H1 (cell line): ENCODE data around the gene TMEM252. TPM values are rescaled to one million over a fixed set of nuclear protein-coding genes. Genes with fewer than 3 reads are reported as not detected.

Experiments
- CTCF ChIA-PET: fragments of 300-600 bp; sonication (Branson Sonifier 250); formaldehyde crosslinking; loops from one replicate; lab custom pipeline; 2021; ENCODE audit not compliant: partially characterized antibody; lab: Charles Lee
- POLR2A ChIA-PET: fragments of 300-600 bp; sonication (Branson Sonifier 250); formaldehyde crosslinking; loops from one replicate; lab custom pipeline; 2021; ENCODE audit warnings: inconsistent platforms; ENCODE audit not compliant: partially characterized antibody; lab: Charles Lee
- DNase-seq, 2 experiments: peaks; one replicate each; pipeline versions ENCODE4 v3.0.0 to v3.0.0-alpha.2; 2010 to 2022; ENCODE audit warnings: low spot score in 2 of 2, low read depth in 1 of 2, mixed read lengths in 1 of 2
- FAIRE-seq: peaks from 2 replicates; lab custom pipeline; 2011; peaks lifted over from hg19 to GRCh38; lab: Jason Lieb, UNC
- H2AFZ ChIP-seq: 2 replicates; pipeline ENCODE4 v1.8.1; 2012; ENCODE audit warnings: low read length, inconsistent platforms
- H2AK5ac ChIP-seq: 2 replicates; pipeline ENCODE4 v1.6.1; 2013; ENCODE audit warnings: low read depth, low read length
- H2BK120ac ChIP-seq: replicated peaks from 2 replicates; pipeline ENCODE3; 2013; ENCODE audit warnings: low read depth, low read length, inconsistent platforms
- H2BK12ac ChIP-seq: 2 replicates; pipeline ENCODE4 v1.6.1; 2013; ENCODE audit warnings: low read depth, low read length
- H2BK15ac ChIP-seq: 2 replicates; pipeline ENCODE4 v1.6.1; 2013; ENCODE audit warnings: low read length
- H2BK20ac ChIP-seq: 2 replicates; pipeline ENCODE4 v1.6.1; 2013; ENCODE audit warnings: low read length
- H2BK5ac ChIP-seq: 2 replicates; pipeline ENCODE4 v1.6.1; 2013; ENCODE audit warnings: low read depth, low read length
- H3K14ac ChIP-seq: 2 replicates; pipeline ENCODE4 v1.6.1; 2013; ENCODE audit warnings: inconsistent platforms; ENCODE audit not compliant: insufficient read length
- H3K18ac ChIP-seq: 2 replicates; pipeline ENCODE4 v1.6.1; 2013; ENCODE audit warnings: low read length; ENCODE audit errors: extremely low read depth
- H3K23ac ChIP-seq: 2 replicates; pipeline ENCODE4 v1.6.1; 2013; ENCODE audit warnings: inconsistent platforms; ENCODE audit not compliant: insufficient read length
- H3K23me2 ChIP-seq: 2 replicates; pipeline ENCODE4 v1.6.1; 2013; ENCODE audit warnings: low read depth, low read length
- H3K27ac ChIP-seq: 2 replicates; pipeline ENCODE4 v1.6.1; 2011; ENCODE audit warnings: low read depth, low read length, inconsistent platforms
- H3K27me3 ChIP-seq, 4 experiments: replicated peaks in 1 of 4; 1 replicate in 1 of 4; 2 replicates in 3 of 4; pipeline versions ENCODE4 v1.6.1 to v1.8.1; 2011 to 2013; ENCODE audit warnings: low read length in 3 of 4, mild to moderate bottlenecking in 3 of 4, inconsistent platforms in 2 of 4, mixed read lengths in 2 of 4, moderate library complexity in 1 of 4; ENCODE audit not compliant: control insufficient read depth in 3 of 4, insufficient read depth in 3 of 4; ENCODE audit errors: extremely low read depth in 1 of 4
- H3K36me3 ChIP-seq, 4 experiments: 2 replicates each; pipeline versions ENCODE4 v1.6.1 to v1.8.1; 2011 to 2013; ENCODE audit warnings: mild to moderate bottlenecking in 4 of 4, low read length in 3 of 4, moderate library complexity in 2 of 4, control low read depth in 1 of 4, inconsistent platforms in 1 of 4; ENCODE audit not compliant: insufficient read depth in 4 of 4, control insufficient read depth in 2 of 4
- H3K4ac ChIP-seq: replicated peaks from 2 replicates; pipeline ENCODE3; 2013; ENCODE audit warnings: low read length, low read depth, mixed read lengths, inconsistent platforms; ENCODE audit not compliant: insufficient read length
- H3K4me1 ChIP-seq, 4 experiments: replicated peaks in 1 of 4; 1 replicate in 1 of 4; 2 replicates in 3 of 4; pipeline versions ENCODE4 v1.6.1 to v1.8.1; 2011 to 2013; ENCODE audit warnings: low read length in 3 of 4, inconsistent platforms in 2 of 4, mixed read lengths in 1 of 4; ENCODE audit not compliant: insufficient read depth in 4 of 4, control insufficient read depth in 3 of 4
- H3K4me2 ChIP-seq, 2 experiments: 2 replicates each; pipeline versions ENCODE4 v1.6.1 to v1.8.1; 2011 to 2013; ENCODE audit warnings: low read depth in 2 of 2, low read length in 2 of 2, control low read depth in 1 of 2, inconsistent platforms in 1 of 2, mild to moderate bottlenecking in 1 of 2; ENCODE audit not compliant: insufficient read depth in 1 of 2
- H3K4me3 ChIP-seq, 4 experiments: fragments of 200-600, 300-600 bp in 1 of 4; sonication (generic), shearing (Covaris generic), sonication (Bioruptor Twin) in 1 of 4; 2 replicates each; pipeline versions ENCODE4 v1.5.1 to v1.8.1; 2011 to 2016; ENCODE audit warnings: low read length in 4 of 4, low read depth in 3 of 4, control low read depth in 2 of 4, inconsistent platforms in 2 of 4, mild to moderate bottlenecking in 2 of 4, mixed read lengths in 1 of 4, moderate library complexity in 1 of 4; ENCODE audit not compliant: insufficient read depth in 2 of 4; ENCODE audit errors: extremely low read depth in 1 of 4
- H3K56ac ChIP-seq: replicated peaks from 2 replicates; pipeline ENCODE3; 2013; ENCODE audit warnings: low read depth, mild to moderate bottlenecking, mixed read lengths, low read length, inconsistent platforms; ENCODE audit not compliant: insufficient read length
- H3K79me1 ChIP-seq: 2 replicates; pipeline ENCODE4 v1.6.1; 2013; ENCODE audit warnings: low read depth, low read length, control low read depth
- H3K79me2 ChIP-seq, 2 experiments: 2 replicates each; pipeline versions ENCODE4 v1.6.1 to v1.8.1; 2012 to 2013; ENCODE audit warnings: low read length in 2 of 2, mild to moderate bottlenecking in 2 of 2, inconsistent platforms in 1 of 2; ENCODE audit not compliant: insufficient read depth in 2 of 2, control insufficient read depth in 1 of 2
- H3K9ac ChIP-seq, 4 experiments: replicated peaks in 1 of 4; 1 replicate in 1 of 4; 2 replicates in 3 of 4; pipeline versions ENCODE4 v1.6.1 to v1.8.1; 2011 to 2013; ENCODE audit warnings: low read depth in 3 of 4, low read length in 3 of 4, control low read depth in 2 of 4, mild to moderate bottlenecking in 2 of 4, moderate library complexity in 2 of 4, inconsistent platforms in 1 of 4; ENCODE audit errors: extremely low read depth in 1 of 4
- H3K9me3 ChIP-seq, 2 experiments: 2 replicates each; pipeline versions ENCODE4 v1.6.1 to v1.8.1; 2012 to 2013; ENCODE audit warnings: mild to moderate bottlenecking in 2 of 2, moderate library complexity in 2 of 2, control low read depth in 1 of 2, inconsistent platforms in 1 of 2, low read depth in 1 of 2, low read length in 1 of 2, mixed read lengths in 1 of 2; ENCODE audit not compliant: insufficient read depth in 2 of 2
- H4K20me1 ChIP-seq, 2 experiments: replicated peaks in 1 of 2; 2 replicates each; pipeline versions ENCODE3 to v1.8.1; 2011 to 2013; ENCODE audit warnings: inconsistent platforms in 2 of 2, low read length in 2 of 2, mild to moderate bottlenecking in 1 of 2; ENCODE audit not compliant: insufficient read depth in 2 of 2, control insufficient read depth in 1 of 2
- H4K5ac ChIP-seq: 2 replicates; pipeline ENCODE4 v1.6.1; 2013; ENCODE audit warnings: low read length, low read depth, mixed read lengths, inconsistent platforms; ENCODE audit not compliant: insufficient read length
- H4K8ac ChIP-seq: 2 replicates; pipeline ENCODE4 v1.8.0; 2013; ENCODE audit warnings: mild to moderate bottlenecking, moderate library complexity, low read length, inconsistent platforms; ENCODE audit not compliant: insufficient read depth; ENCODE audit errors: extremely low read depth
- H4K91ac ChIP-seq: replicated peaks from 2 replicates; pipeline ENCODE3; 2013; ENCODE audit warnings: low read length, mixed read lengths, inconsistent platforms; ENCODE audit not compliant: insufficient read length
- polyA plus RNA-seq, 7 experiments: library from polyadenylated mRNA; depleted of rRNA in 3 of 7; stranded (reverse) in 5 of 7; unstranded in 2 of 7; fragments of >200 nt in 5 of 7; fragments of 200-250 nt in 2 of 7; gene quantifications; 1 replicate in 5 of 7; 2 replicates in 1 of 7; 4 replicates in 1 of 7; pipeline versions ENCODE4 v1.2.1 to v1.2.3, GENCODE V29; 2011 to 2013; ENCODE audit warnings: missing spikeins in 2 of 7, mixed read lengths in 2 of 7
- total RNA-seq: library from RNA; stranded (reverse); fragmentation: NEBNext Ultra II Directional; extraction: Animal tissue kit (Norgen Biotek cat#: 25700); gene quantifications from 2 replicates; pipeline ENCODE4 v1.2.1, GENCODE V29; 2021
- TF ChIP-seq, protein P1 (sequence below): fragments of 300-600 bp; sonication (generic); IDR thresholded peaks from 2 replicates; pipeline ENCODE4 v1.7.1; 2012; ENCODE audit warnings: low read length, moderate library complexity, mild to moderate bottlenecking, inconsistent platforms; ENCODE audit not compliant: insufficient replicate concordance

Gene TMEM252
- total and polyA plus RNA-seq, 2 of the 8 experiments (the other 6 are each of a cell fraction or from before 2014, with no cell fraction given): not detected

DNA sequence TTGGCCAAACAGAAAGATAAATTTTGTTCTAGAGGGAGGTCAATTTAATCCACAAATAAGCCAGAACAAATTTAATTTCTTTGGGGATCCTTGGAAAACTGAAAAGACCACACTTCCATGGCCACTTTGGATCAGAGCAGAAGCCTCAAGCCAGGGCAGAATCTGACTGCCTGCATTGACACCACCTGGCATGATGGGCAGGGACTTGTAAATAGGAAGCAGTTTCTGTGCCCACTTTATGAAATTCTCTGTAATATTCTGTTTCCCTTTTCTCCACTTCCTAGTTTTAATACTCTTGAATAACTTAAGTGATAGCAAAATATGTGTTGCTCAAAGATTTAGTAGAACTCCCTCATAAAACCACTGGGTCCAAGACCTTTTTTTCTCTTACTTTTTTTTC, 6.7 kb upstream of the TMEM252 start:
- no peak overlapping the region for H2AK5ac ChIP-seq
- no peaks in the 10 kb centered on the region for H3K9me3 ChIP-seq
- H3K14ac ChIP-seq: no peak overlapping the region
- no peak overlapping the region for H3K4me2 ChIP-seq
- no peak overlapping the region for H4K91ac ChIP-seq
- ChIA-PET CTCF (no interaction called here), POLR2A (no interaction called here)
- H2BK120ac ChIP-seq: no peak overlapping the region
- no peaks in the 10 kb centered on the region for H4K20me1 ChIP-seq
- no peak overlapping the region for H3K18ac ChIP-seq
- H3K4me1 ChIP-seq: no peaks in the 10 kb centered on the region
- H3K23me2 ChIP-seq: no peaks in the 10 kb centered on the region
- H3K27ac ChIP-seq: no peak overlapping the region
- H3K56ac ChIP-seq: no peak overlapping the region
- peaks cover 0 to 2% (median under 1%) of the 10 kb centered on the region in 4 experiments; a peak in 1 of 7 replicates for H3K27me3 ChIP-seq
- no peak overlapping the region for H4K5ac ChIP-seq
- TF ChIP-seq, protein P1, sequence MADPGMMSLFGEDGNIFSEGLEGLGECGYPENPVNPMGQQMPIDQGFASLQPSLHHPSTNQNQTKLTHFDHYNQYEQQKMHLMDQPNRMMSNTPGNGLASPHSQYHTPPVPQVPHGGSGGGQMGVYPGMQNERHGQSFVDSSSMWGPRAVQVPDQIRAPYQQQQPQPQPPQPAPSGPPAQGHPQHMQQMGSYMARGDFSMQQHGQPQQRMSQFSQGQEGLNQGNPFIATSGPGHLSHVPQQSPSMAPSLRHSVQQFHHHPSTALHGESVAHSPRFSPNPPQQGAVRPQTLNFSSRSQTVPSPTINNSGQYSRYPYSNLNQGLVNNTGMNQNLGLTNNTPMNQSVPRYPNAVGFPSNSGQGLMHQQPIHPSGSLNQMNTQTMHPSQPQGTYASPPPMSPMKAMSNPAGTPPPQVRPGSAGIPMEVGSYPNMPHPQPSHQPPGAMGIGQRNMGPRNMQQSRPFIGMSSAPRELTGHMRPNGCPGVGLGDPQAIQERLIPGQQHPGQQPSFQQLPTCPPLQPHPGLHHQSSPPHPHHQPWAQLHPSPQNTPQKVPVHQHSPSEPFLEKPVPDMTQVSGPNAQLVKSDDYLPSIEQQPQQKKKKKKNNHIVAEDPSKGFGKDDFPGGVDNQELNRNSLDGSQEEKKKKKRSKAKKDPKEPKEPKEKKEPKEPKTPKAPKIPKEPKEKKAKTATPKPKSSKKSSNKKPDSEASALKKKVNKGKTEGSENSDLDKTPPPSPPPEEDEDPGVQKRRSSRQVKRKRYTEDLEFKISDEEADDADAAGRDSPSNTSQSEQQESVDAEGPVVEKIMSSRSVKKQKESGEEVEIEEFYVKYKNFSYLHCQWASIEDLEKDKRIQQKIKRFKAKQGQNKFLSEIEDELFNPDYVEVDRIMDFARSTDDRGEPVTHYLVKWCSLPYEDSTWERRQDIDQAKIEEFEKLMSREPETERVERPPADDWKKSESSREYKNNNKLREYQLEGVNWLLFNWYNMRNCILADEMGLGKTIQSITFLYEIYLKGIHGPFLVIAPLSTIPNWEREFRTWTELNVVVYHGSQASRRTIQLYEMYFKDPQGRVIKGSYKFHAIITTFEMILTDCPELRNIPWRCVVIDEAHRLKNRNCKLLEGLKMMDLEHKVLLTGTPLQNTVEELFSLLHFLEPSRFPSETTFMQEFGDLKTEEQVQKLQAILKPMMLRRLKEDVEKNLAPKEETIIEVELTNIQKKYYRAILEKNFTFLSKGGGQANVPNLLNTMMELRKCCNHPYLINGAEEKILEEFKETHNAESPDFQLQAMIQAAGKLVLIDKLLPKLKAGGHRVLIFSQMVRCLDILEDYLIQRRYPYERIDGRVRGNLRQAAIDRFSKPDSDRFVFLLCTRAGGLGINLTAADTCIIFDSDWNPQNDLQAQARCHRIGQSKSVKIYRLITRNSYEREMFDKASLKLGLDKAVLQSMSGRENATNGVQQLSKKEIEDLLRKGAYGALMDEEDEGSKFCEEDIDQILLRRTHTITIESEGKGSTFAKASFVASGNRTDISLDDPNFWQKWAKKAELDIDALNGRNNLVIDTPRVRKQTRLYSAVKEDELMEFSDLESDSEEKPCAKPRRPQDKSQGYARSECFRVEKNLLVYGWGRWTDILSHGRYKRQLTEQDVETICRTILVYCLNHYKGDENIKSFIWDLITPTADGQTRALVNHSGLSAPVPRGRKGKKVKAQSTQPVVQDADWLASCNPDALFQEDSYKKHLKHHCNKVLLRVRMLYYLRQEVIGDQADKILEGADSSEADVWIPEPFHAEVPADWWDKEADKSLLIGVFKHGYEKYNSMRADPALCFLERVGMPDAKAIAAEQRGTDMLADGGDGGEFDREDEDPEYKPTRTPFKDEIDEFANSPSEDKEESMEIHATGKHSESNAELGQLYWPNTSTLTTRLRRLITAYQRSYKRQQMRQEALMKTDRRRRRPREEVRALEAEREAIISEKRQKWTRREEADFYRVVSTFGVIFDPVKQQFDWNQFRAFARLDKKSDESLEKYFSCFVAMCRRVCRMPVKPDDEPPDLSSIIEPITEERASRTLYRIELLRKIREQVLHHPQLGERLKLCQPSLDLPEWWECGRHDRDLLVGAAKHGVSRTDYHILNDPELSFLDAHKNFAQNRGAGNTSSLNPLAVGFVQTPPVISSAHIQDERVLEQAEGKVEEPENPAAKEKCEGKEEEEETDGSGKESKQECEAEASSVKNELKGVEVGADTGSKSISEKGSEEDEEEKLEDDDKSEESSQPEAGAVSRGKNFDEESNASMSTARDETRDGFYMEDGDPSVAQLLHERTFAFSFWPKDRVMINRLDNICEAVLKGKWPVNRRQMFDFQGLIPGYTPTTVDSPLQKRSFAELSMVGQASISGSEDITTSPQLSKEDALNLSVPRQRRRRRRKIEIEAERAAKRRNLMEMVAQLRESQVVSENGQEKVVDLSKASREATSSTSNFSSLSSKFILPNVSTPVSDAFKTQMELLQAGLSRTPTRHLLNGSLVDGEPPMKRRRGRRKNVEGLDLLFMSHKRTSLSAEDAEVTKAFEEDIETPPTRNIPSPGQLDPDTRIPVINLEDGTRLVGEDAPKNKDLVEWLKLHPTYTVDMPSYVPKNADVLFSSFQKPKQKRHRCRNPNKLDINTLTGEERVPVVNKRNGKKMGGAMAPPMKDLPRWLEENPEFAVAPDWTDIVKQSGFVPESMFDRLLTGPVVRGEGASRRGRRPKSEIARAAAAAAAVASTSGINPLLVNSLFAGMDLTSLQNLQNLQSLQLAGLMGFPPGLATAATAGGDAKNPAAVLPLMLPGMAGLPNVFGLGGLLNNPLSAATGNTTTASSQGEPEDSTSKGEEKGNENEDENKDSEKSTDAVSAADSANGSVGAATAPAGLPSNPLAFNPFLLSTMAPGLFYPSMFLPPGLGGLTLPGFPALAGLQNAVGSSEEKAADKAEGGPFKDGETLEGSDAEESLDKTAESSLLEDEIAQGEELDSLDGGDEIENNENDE: no peak
- no peak overlapping the region for H3K4me3 ChIP-seq
- no peak overlapping the region for H3K4ac ChIP-seq
- H3K23ac ChIP-seq: no peak overlapping the region
- FAIRE-seq (no peak), DNase-seq (no peak)
- no peak overlapping the region for H2BK20ac ChIP-seq
- H2BK12ac ChIP-seq: no peak overlapping the region
- no peak overlapping the region for H2BK15ac ChIP-seq
- H3K36me3 ChIP-seq: no peaks in the 10 kb centered on the region
- no peak overlapping the region for H3K9ac ChIP-seq
- H2AFZ ChIP-seq: no peak overlapping the region
- H3K79me2 ChIP-seq: no peaks in the 10 kb centered on the region
- H4K8ac ChIP-seq: no peak overlapping the region
- H3K79me1 ChIP-seq: no peaks in the 10 kb centered on the region
- no peak overlapping the region for H2BK5ac ChIP-seq
